Measurements from ENCODE around the gene SMG1.

GRCh38 chr16:18799500-18799899 is 126.7 kb downstream of the SMG1 start:
- no peak for TF ChIP-seq CTCF (conservative IDR thresholded peaks at IDR 0.05)
- no peak for TF ChIP-seq ZFX (IDR thresholded peaks at IDR 0.05)

Measured in C4-2B (cell line).